Measurements from ENCODE around the gene TMEM187.

Gene TMEM187

DNA sequence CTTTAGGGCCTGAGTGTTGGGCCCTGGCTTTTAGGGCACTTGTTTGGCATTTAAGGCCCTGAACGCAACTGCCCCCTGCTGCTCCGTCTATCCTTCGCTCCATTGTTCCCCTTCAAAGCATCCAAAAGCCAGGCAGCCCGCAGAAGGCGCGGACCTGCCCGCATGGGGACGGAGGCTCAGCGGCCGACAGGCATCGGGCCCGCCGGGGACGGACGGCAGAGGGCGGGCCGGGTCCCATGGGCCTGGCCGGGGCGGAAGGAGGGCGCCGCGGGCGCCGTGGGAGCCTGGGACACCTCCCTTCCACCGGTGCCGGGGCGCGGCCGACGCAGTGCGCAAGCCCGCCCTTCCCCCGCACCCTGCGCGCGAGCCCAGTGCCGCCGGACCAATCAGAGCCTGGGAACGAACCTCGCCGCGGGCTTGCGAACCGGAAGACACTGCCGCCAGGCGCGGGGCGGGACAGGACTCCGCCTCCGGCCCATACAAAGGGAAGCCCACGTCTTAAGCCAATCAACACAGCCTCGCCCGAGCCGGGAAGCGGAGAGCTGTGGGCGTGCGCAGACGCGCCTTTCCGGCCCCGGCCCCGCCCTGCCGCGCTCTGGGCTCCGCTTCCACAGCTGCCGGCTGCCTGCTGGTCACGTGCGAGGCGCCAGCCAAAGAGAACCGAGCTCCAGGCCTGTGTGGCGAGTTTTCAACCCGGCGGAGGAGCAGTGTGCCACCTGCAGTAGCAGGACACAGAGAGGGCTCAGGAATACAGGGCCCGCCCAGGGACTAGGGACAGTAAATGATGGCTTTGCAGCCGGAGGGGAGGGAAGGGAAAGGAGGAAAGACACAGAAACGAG, 44.4 kb upstream of the TMEM187 start:
- Histone ChIP-seq H3K9me3 (ENCODE audit: control insufficient read depth, low read length) (no peaks in the 10 kb centered on the region), H3K27ac (ENCODE audit: insufficient read depth, low read depth, low read length, poor library complexity, severe bottlenecking) (peak overlapping the region; percentile 93), H3K36me3 (ENCODE audit: control insufficient read depth, insufficient read depth, low read length) (no peaks in the 10 kb centered on the region), H3K4me3 (ENCODE audit: insufficient read depth, low read depth, low read length) (peak overlapping the region; percentile 47), H3K4me1 (ENCODE audit: control insufficient read depth, insufficient read depth, low read length) (peaks cover 11% of the 10 kb centered on the region), H3K27me3 (ENCODE audit: control insufficient read depth, insufficient read depth, low read length, poor library complexity, severe bottlenecking) (peaks cover 8% of the 10 kb centered on the region)
- WGBS, 2 experiments: 0% methylated on average over 75 to 76 of the region's 76 CpGs

DNA sequence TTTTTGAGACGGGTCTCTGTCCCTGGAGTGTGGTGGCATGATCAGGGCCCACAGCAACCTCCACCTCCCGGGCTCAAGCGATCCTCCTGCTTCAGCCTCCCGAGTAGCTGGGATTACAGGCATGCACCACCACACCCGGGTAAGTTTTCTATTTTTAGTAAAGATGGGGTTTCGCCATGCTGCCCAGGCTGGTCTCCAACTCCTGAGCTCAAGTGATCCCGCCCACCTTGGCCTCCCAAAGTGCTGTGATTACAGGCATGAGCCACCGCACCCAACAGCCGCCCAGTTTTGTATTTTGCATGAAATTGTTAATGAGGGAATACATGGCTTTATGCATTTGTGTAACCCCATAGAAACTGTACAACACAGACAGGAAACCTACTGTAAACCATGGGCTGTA, 43.7 kb upstream of the TMEM187 start:
- Histone ChIP-seq H3K36me3 (ENCODE audit: control insufficient read depth, insufficient read depth, low read length) (no peaks in the 10 kb centered on the region), H3K27me3 (ENCODE audit: control insufficient read depth, insufficient read depth, low read length, poor library complexity, severe bottlenecking) (peaks cover 8% of the 10 kb centered on the region), H3K27ac (ENCODE audit: insufficient read depth, low read depth, low read length, poor library complexity, severe bottlenecking) (no peak overlapping the region), H3K4me3 (ENCODE audit: insufficient read depth, low read depth, low read length) (no peak overlapping the region), H3K9me3 (ENCODE audit: control insufficient read depth, low read length) (no peaks in the 10 kb centered on the region), H3K4me1 (ENCODE audit: control insufficient read depth, insufficient read depth, low read length) (peaks cover 15% of the 10 kb centered on the region)
- 78 to 87% methylated on average over 5 to 9 of the region's 9 CpGs for WGBS, 2 experiments

DNA sequence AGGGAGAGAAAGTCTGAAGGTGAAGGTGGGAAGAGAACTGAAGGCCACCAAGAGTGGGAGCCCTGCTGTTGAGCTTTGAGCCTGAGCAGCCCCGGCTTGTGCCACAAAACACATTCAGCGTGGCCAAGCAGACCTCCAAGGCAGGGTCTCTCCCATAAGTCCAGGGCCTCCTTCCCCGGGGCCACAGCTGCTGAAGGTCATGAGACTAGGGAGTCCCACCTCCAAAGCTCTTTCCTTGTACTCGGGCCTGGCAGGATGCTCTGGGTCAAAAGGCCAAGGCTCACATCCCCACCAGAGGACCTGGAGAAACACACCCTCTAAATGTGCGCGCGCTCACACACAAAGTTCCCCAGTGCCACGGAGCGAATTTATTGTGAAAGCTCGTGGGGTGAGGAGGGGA, 43.0 kb upstream of the TMEM187 start:
- peaks cover 18% of the 10 kb centered on the region for H3K4me1 ChIP-seq (ENCODE audit: control insufficient read depth, insufficient read depth, low read length)
- H3K4me3 ChIP-seq (ENCODE audit: insufficient read depth, low read depth, low read length): no peak overlapping the region
- no peaks in the 10 kb centered on the region for H3K36me3 ChIP-seq (ENCODE audit: control insufficient read depth, insufficient read depth, low read length)
- 97 to 98% methylated on average over 10 of the region's 10 CpGs for WGBS, 2 experiments
- no peaks in the 10 kb centered on the region for H3K9me3 ChIP-seq (ENCODE audit: control insufficient read depth, low read length)
- peaks cover 8% of the 10 kb centered on the region for H3K27me3 ChIP-seq (ENCODE audit: control insufficient read depth, insufficient read depth, low read length, poor library complexity, severe bottlenecking)
- H3K27ac ChIP-seq (ENCODE audit: insufficient read depth, low read depth, low read length, poor library complexity, severe bottlenecking): no peak overlapping the region

- peaks cover 6% of the 10 kb centered on the region for H3K27me3 ChIP-seq (ENCODE audit: control insufficient read depth, insufficient read depth, low read length, poor library complexity, severe bottlenecking)
- peaks cover 18% of the 10 kb centered on the region for H3K4me1 ChIP-seq (ENCODE audit: control insufficient read depth, insufficient read depth, low read length)
- no peak overlapping the region for H3K4me3 ChIP-seq (ENCODE audit: insufficient read depth, low read depth, low read length)
- WGBS, 2 experiments: 95 to 96% methylated on average over 31 of the region's 31 CpGs
- no peak overlapping the region for H3K27ac ChIP-seq (ENCODE audit: insufficient read depth, low read depth, low read length, poor library complexity, severe bottlenecking)
- no peaks in the 10 kb centered on the region for H3K36me3 ChIP-seq (ENCODE audit: control insufficient read depth, insufficient read depth, low read length)
- H3K9me3 ChIP-seq (ENCODE audit: control insufficient read depth, low read length): no peaks in the 10 kb centered on the region
These were observed 42.3 kb upstream of the TMEM187 start for GRCh38 chrX:153930011-153930910.

- Histone ChIP-seq H3K36me3 (ENCODE audit: control insufficient read depth, insufficient read depth, low read length) (no peaks in the 10 kb centered on the region), H3K4me1 (ENCODE audit: control insufficient read depth, insufficient read depth, low read length) (peaks cover 18% of the 10 kb centered on the region), H3K27me3 (ENCODE audit: control insufficient read depth, insufficient read depth, low read length, poor library complexity, severe bottlenecking) (no peaks in the 10 kb centered on the region), H3K4me3 (ENCODE audit: insufficient read depth, low read depth, low read length) (no peak overlapping the region), H3K9me3 (ENCODE audit: control insufficient read depth, low read length) (no peaks in the 10 kb centered on the region), H3K27ac (ENCODE audit: insufficient read depth, low read depth, low read length, poor library complexity, severe bottlenecking) (no peak overlapping the region)
- 95 to 96% methylated on average over 8 of the region's 8 CpGs for WGBS, 2 experiments
These were observed 41.4 kb upstream of the TMEM187 start for GRCh38 chrX:153931151-153931550.

DNA sequence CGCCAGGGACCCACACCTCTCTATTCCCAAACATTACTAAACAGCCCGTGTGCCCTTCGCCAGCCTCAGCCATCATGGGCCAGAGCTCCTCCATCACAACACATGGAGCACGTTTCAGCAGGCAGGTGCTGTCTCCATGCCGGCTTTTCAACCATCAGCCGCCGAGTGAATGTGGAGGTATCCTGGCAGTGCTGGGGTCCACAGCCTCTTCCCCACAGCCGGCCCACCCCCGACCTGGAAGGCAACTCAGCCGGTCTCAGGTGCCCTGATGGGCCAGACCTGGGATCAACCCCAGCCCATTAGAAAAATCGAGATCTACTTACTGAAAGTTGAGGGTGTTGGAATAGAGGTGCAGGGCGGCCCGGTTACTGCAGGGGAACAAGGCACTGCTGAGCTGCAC, 40.8 kb upstream of the TMEM187 start:
- H3K27me3 ChIP-seq (ENCODE audit: control insufficient read depth, insufficient read depth, low read length, poor library complexity, severe bottlenecking): no peaks in the 10 kb centered on the region
- no peaks in the 10 kb centered on the region for H3K36me3 ChIP-seq (ENCODE audit: control insufficient read depth, insufficient read depth, low read length)
- H3K9me3 ChIP-seq (ENCODE audit: control insufficient read depth, low read length): no peaks in the 10 kb centered on the region
- 95 to 96% methylated on average over 13 of the region's 13 CpGs for WGBS, 2 experiments
- no peak overlapping the region for H3K27ac ChIP-seq (ENCODE audit: insufficient read depth, low read depth, low read length, poor library complexity, severe bottlenecking)
- H3K4me1 ChIP-seq (ENCODE audit: control insufficient read depth, insufficient read depth, low read length): peaks cover 13% of the 10 kb centered on the region
- no peak overlapping the region for H3K4me3 ChIP-seq (ENCODE audit: insufficient read depth, low read depth, low read length)

DNA sequence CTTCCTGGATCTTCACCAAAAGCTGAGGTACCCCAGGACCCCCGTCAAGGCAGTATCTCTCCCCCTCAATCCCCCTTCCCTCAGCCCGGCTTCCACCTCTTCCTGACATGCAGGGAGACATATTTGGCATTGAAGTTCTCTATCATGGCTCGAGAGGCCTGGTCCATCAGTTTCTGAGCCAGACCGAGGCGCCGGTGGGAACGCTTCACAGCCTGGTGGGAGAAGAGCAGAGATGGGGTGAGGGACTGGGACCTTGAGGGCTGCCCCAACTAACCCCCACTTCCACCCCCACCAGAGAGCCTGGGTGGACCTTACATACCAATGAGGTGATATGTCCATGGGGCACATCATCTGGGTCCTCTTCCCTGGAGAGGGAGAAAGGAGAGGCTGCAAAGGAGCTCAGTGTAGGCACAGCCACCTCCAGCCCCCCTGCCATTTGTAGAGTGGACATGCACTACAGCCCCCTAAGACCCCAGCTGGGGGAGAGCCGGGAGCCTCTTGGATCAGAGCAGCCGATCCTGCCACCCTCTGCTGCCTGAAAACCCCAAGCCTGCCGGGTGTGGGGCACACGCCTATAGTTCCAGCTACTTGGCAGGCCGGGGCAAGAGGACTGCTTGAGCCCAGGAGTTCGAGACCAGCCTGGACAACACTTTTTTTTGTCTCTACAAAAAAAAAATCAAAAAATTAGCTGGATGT, 40.2 kb upstream of the TMEM187 start:
- H3K4me3 ChIP-seq (ENCODE audit: insufficient read depth, low read depth, low read length): no peak overlapping the region
- no peaks in the 10 kb centered on the region for H3K27me3 ChIP-seq (ENCODE audit: control insufficient read depth, insufficient read depth, low read length, poor library complexity, severe bottlenecking)
- no peaks in the 10 kb centered on the region for H3K36me3 ChIP-seq (ENCODE audit: control insufficient read depth, insufficient read depth, low read length)
- peaks cover 7% of the 10 kb centered on the region for H3K4me1 ChIP-seq (ENCODE audit: control insufficient read depth, insufficient read depth, low read length)
- no peaks in the 10 kb centered on the region for H3K9me3 ChIP-seq (ENCODE audit: control insufficient read depth, low read length)
- WGBS, 2 experiments: 93 to 94% methylated on average over 12 to 13 of the region's 13 CpGs
- no peak overlapping the region for H3K27ac ChIP-seq (ENCODE audit: insufficient read depth, low read depth, low read length, poor library complexity, severe bottlenecking)

GRCh38 chrX:153933748-153934147, 38.8 kb upstream of the TMEM187 start:
- Histone ChIP-seq H3K27ac (ENCODE audit: insufficient read depth, low read depth, low read length, poor library complexity, severe bottlenecking) (no peak overlapping the region), H3K4me1 (ENCODE audit: control insufficient read depth, insufficient read depth, low read length) (peaks cover 7% of the 10 kb centered on the region), H3K9me3 (ENCODE audit: control insufficient read depth, low read length) (no peaks in the 10 kb centered on the region), H3K4me3 (ENCODE audit: insufficient read depth, low read depth, low read length) (peak overlapping the region; percentile 71), H3K36me3 (ENCODE audit: control insufficient read depth, insufficient read depth, low read length) (no peaks in the 10 kb centered on the region), H3K27me3 (ENCODE audit: control insufficient read depth, insufficient read depth, low read length, poor library complexity, severe bottlenecking) (no peaks in the 10 kb centered on the region)
- 69 to 72% methylated on average over 7 of the region's 7 CpGs for WGBS, 2 experiments

DNA sequence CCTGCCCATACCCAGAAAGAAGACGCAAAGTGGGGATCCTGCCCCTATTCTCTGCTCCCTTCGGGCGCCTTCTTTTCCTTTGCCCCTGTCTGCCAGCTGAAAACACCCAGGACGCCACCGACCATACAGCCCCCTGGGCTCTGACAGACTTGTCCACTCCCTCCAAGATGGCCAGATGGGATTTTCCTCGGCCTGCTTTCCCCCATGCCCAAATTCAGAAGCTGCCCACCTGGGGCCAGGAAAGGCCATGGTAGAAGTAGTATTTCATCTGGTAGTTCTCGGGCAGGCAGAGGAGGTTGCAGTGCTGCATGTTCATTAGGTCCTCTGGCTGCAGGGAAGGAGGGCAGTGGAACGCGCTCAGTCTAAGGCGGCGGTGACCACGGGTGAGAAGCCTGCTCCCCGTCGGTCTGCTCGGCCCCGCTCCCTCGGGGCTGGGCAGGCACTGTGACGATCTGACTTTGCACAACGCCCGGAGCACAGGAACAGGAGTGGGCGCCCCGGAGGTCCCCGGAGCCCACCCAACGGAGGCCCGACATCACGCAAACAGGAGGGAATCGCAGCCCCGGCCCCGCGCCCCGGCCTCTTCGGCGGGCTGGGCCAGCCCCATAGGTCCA, 38.3 kb upstream of the TMEM187 start:
- Histone ChIP-seq H3K27me3 (ENCODE audit: control insufficient read depth, insufficient read depth, low read length, poor library complexity, severe bottlenecking) (no peaks in the 10 kb centered on the region), H3K4me1 (ENCODE audit: control insufficient read depth, insufficient read depth, low read length) (peaks cover 7% of the 10 kb centered on the region), H3K4me3 (ENCODE audit: insufficient read depth, low read depth, low read length) (peak overlapping the region; percentile 71), H3K36me3 (ENCODE audit: control insufficient read depth, insufficient read depth, low read length) (no peaks in the 10 kb centered on the region), H3K9me3 (ENCODE audit: control insufficient read depth, low read length) (no peaks in the 10 kb centered on the region), H3K27ac (ENCODE audit: insufficient read depth, low read depth, low read length, poor library complexity, severe bottlenecking) (no peak overlapping the region)
- WGBS, 2 experiments: 6 to 7% methylated on average over 33 of the region's 33 CpGs

Data from ectodermal cell (in vitro differentiated cells).